ENCODE results near the gene TENM3. TPM values are rescaled to one million over a fixed set of nuclear protein-coding genes. Genes with fewer than 3 reads are reported as not detected.

The TENM3 gene
- total and polyA plus RNA-seq, 2 of the 8 experiments (the other 6 are each of a cell fraction or from before 2014, with no cell fraction given): 36.9 to 69.3 TPM

DNA sequence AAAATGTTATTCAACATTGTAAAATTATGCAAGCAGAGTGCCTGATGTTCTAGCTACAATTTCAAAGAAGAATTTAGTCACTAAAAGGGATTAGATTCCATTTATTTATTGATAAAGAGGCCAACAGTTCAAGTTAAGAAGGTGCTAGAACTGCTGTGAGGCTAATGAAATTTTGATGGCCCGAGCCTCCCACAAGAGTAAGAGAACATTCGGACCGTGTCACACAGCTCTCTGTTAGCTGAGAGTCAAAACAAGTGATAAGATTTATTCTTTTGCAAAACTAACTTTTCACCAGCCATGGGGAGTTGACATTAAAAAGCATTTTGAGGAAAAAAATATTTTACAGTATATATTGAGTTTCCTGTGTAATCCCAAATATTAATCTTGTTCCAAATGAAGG is 106.8 kb downstream of the TENM3 start (continued):
- TF ChIP-seq, protein P1, sequence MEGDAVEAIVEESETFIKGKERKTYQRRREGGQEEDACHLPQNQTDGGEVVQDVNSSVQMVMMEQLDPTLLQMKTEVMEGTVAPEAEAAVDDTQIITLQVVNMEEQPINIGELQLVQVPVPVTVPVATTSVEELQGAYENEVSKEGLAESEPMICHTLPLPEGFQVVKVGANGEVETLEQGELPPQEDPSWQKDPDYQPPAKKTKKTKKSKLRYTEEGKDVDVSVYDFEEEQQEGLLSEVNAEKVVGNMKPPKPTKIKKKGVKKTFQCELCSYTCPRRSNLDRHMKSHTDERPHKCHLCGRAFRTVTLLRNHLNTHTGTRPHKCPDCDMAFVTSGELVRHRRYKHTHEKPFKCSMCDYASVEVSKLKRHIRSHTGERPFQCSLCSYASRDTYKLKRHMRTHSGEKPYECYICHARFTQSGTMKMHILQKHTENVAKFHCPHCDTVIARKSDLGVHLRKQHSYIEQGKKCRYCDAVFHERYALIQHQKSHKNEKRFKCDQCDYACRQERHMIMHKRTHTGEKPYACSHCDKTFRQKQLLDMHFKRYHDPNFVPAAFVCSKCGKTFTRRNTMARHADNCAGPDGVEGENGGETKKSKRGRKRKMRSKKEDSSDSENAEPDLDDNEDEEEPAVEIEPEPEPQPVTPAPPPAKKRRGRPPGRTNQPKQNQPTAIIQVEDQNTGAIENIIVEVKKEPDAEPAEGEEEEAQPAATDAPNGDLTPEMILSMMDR (IDR thresholded peaks at IDR 0.05; ENCODE audit: control extremely low read depth in 1 of 3, insufficient read depth in 1 of 3, low read depth in 1 of 3, low read length in 3 of 3): no peak
- no peak for TF ChIP-seq CHD2 (IDR thresholded peaks at IDR 0.05; ENCODE audit: low read length)
